T-helper 17 cell (primary cell): ENCODE results near the gene HMGN2. TPM values are rescaled to one million over a fixed set of nuclear protein-coding genes. Genes with fewer than 3 reads are reported as not detected.

ENCODE experiments used
- ATAC-seq: fragments of 150-1000 bp; cut with Tn5 transposase; 2 replicates; pipeline ENCODE4 v1.10.0; 2021; ENCODE audit warnings: mild to moderate bottlenecking, moderate library complexity
- DNase-seq, 3 donors: peaks; one replicate each; pipeline versions ENCODE4 v3.0.0 to v3.0.0-alpha.2; 2020 to 2021
- H3K9me3 ChIP-seq: one replicate; pipeline ENCODE4 v1.7.0; 2013; ENCODE audit warnings: low read length, mild to moderate bottlenecking; ENCODE audit not compliant: control insufficient read depth, poor library complexity, severe bottlenecking
- H3K27ac Mint-ChIP-seq: one replicate; pipeline ENCODE4 v1.8.0; 2022; ENCODE audit warnings: mild to moderate bottlenecking, moderate library complexity, mixed read lengths
- H3K27me3 Mint-ChIP-seq: one replicate; pipeline ENCODE4 v1.8.0; 2022; ENCODE audit warnings: mixed read lengths
- H3K36me3 Mint-ChIP-seq: one replicate; pipeline ENCODE4 v1.8.0; 2022; ENCODE audit warnings: low read depth, mixed read lengths
- H3K4me1 Mint-ChIP-seq: one replicate; pipeline ENCODE4 v1.8.0; 2022; ENCODE audit warnings: mild to moderate bottlenecking, mixed read lengths
- H3K4me3 Mint-ChIP-seq: one replicate; pipeline ENCODE4 v1.8.0; 2022; ENCODE audit warnings: mild to moderate bottlenecking, moderate library complexity, mixed read lengths
- total RNA-seq, 4 donors: library from RNA in 2 of 4; stranded (reverse) in 2 of 4; gene quantifications; one replicate each; pipeline ENCODE4 v1.2.3 and lab custom pipeline; 2022 to 2026

The HMGN2 gene
- total RNA-seq, 2 donors from 2014 or later: 271 to 276 TPM

- peaks cover 13% of the 10 kb centered on the region for H3K27me3 Mint-ChIP-seq
- peaks cover 5% of the 10 kb centered on the region for H3K4me1 Mint-ChIP-seq
- ATAC-seq (no peak), DNase-seq (no peak)
- peaks cover 2% of the 10 kb centered on the region for H3K36me3 Mint-ChIP-seq
- H3K9me3 ChIP-seq: no peaks in the 10 kb centered on the region
- H3K27ac Mint-ChIP-seq: no peak overlapping the region
- no peak overlapping the region for H3K4me3 Mint-ChIP-seq
Measured at GRCh38 chr1:26524181-26524580, 51.9 kb downstream of the HMGN2 start.

Other genes starting within 250 kb of the HMGN2 start
- gene CEP85, start 238.2 kb upstream of the HMGN2 start, total RNA-seq: 10 to 100 TPM; 12.5 to 14.3 TPM
- 100 to 1,000 TPM; 361 to 435 TPM for gene SH3BGRL3, start 192.4 kb upstream of the HMGN2 start, total RNA-seq
- 10 to 100 TPM; 44.6 to 45.1 TPM for gene UBXN11, start 165.8 kb upstream of the HMGN2 start, total RNA-seq
- 1,000 to 10,000 TPM; 1,152 to 1,411 TPM for gene CD52, start 154.5 kb upstream of the HMGN2 start, total RNA-seq
- gene CRYBG2, start 118.3 kb upstream of the HMGN2 start, total RNA-seq: 1 to 10 TPM; 1.2 to 2.9 TPM
- gene ZNF683, start 99.7 kb upstream of the HMGN2 start, total RNA-seq: not detected
- gene LIN28A, start 61.6 kb upstream of the HMGN2 start, total RNA-seq: not detected
- gene DHDDS, start 40.1 kb upstream of the HMGN2 start, total RNA-seq: 10 to 100 TPM; 32.4 to 38.8 TPM
- 10 to 100 TPM; 76.3 to 98.0 TPM for gene RPS6KA1, start 57.3 kb downstream of the HMGN2 start, total RNA-seq
- 100 to 1,000 TPM; 134 to 136 TPM for gene ARID1A, start 223.6 kb downstream of the HMGN2 start, total RNA-seq